ENCODE results near the gene TIMM23B. TPM values are rescaled to one million over a fixed set of nuclear protein-coding genes. Genes with fewer than 3 reads are reported as not detected.
"Not testable (repeated sequence)": the region's sequence is repeated elsewhere in the genome, so short reads cannot be mapped to it uniquely, and the experiment has no call there.

The TIMM23B gene
- polyA plus RNA-seq, 3 donors: 6.6 to 15.6 (median 6.6) TPM

- intact Hi-C loops (cut with micrococcal nuclease); H3K9me3 ChIP-seq (replicated peaks in 1 of 2; ENCODE audit: control insufficient read depth in 1 of 2, insufficient read depth in 1 of 2, low read length in 2 of 2); H3K4me3 Mint-ChIP-seq; H3K9ac ChIP-seq (ENCODE audit: insufficient read depth, low read length, poor library complexity, severe bottlenecking); H3K27me3 ChIP-seq (ENCODE audit: control insufficient read depth in 2 of 2, insufficient read depth in 2 of 2, low read length in 2 of 2); H3K27ac ChIP-seq (ENCODE audit: low read depth in 1 of 2, low read length in 2 of 2); H3K27me3 Mint-ChIP-seq (ENCODE audit: low read depth in 3 of 3); H4K20me1 ChIP-seq (ENCODE audit: insufficient read depth, low read length); H3K4me2 ChIP-seq (replicated peaks; ENCODE audit: extremely low read depth, low read length, poor library complexity, severe bottlenecking); H3K9me3 Mint-ChIP-seq; H2AFZ ChIP-seq (ENCODE audit: insufficient read depth, low read depth, low read length, poor library complexity, severe bottlenecking); H3K4me1 Mint-ChIP-seq; H3K27ac Mint-ChIP-seq; H3K4me1 ChIP-seq (ENCODE audit: control insufficient read depth in 1 of 2, insufficient read depth in 2 of 2, low read length in 2 of 2); DNase-seq; H3K4me3 ChIP-seq (replicated peaks in 1 of 3; ENCODE audit: low read depth in 2 of 3, low read length in 3 of 3); H3K79me2 ChIP-seq (ENCODE audit: insufficient read depth, low read length): not testable (repeated sequence)
- peaks cover 27 to 28% of the 10 kb centered on the region in 2 donors for H3K36me3 Mint-ChIP-seq
- no CpG with 5 or more reads among the region's 4 CpGs for WGBS (ENCODE audit: insufficient coverage)
- H3K36me3 ChIP-seq (replicated peaks in 1 of 2; ENCODE audit: control insufficient read depth in 1 of 2, insufficient read depth in 2 of 2, low read length in 2 of 2): peaks cover 7 to 22% of the 10 kb centered on the region in 2 donors
Observed at GRCh38 chr10:49922041-49922440, 19.8 kb upstream of the TIMM23B start.

GRCh38 chr10:49923572-49923971 lies 18.3 kb upstream of the TIMM23B start:
- H3K36me3 Mint-ChIP-seq: peaks cover 23 to 28% of the 10 kb centered on the region in 2 donors
- H3K4me3 ChIP-seq (replicated peaks in 1 of 3; ENCODE audit: low read depth in 2 of 3, low read length in 3 of 3); intact Hi-C loops (cut with micrococcal nuclease); H3K4me3 Mint-ChIP-seq; H4K20me1 ChIP-seq (ENCODE audit: insufficient read depth, low read length); DNase-seq; H3K4me2 ChIP-seq (replicated peaks; ENCODE audit: extremely low read depth, low read length, poor library complexity, severe bottlenecking); H3K27me3 ChIP-seq (ENCODE audit: control insufficient read depth in 2 of 2, insufficient read depth in 2 of 2, low read length in 2 of 2); H3K9me3 Mint-ChIP-seq; H3K4me1 Mint-ChIP-seq; H3K9ac ChIP-seq (ENCODE audit: insufficient read depth, low read length, poor library complexity, severe bottlenecking); H3K27ac Mint-ChIP-seq; H3K4me1 ChIP-seq (ENCODE audit: control insufficient read depth in 1 of 2, insufficient read depth in 2 of 2, low read length in 2 of 2); H2AFZ ChIP-seq (ENCODE audit: insufficient read depth, low read depth, low read length, poor library complexity, severe bottlenecking); H3K79me2 ChIP-seq (ENCODE audit: insufficient read depth, low read length); H3K9me3 ChIP-seq (replicated peaks in 1 of 2; ENCODE audit: control insufficient read depth in 1 of 2, insufficient read depth in 1 of 2, low read length in 2 of 2); H3K27ac ChIP-seq (ENCODE audit: low read depth in 1 of 2, low read length in 2 of 2); H3K27me3 Mint-ChIP-seq (ENCODE audit: low read depth in 3 of 3): not testable (repeated sequence)
- no CpG with 5 or more reads among the region's 4 CpGs for WGBS (ENCODE audit: insufficient coverage)
- peaks cover 7 to 32% of the 10 kb centered on the region in 2 donors for H3K36me3 ChIP-seq (replicated peaks in 1 of 2; ENCODE audit: control insufficient read depth in 1 of 2, insufficient read depth in 2 of 2, low read length in 2 of 2)

- DNase-seq; H3K9me3 Mint-ChIP-seq; H4K20me1 ChIP-seq (ENCODE audit: insufficient read depth, low read length); H3K79me2 ChIP-seq (ENCODE audit: insufficient read depth, low read length); H3K4me3 ChIP-seq (replicated peaks in 1 of 3; ENCODE audit: low read depth in 2 of 3, low read length in 3 of 3); H3K4me3 Mint-ChIP-seq; H3K9me3 ChIP-seq (replicated peaks in 1 of 2; ENCODE audit: control insufficient read depth in 1 of 2, insufficient read depth in 1 of 2, low read length in 2 of 2); intact Hi-C loops (cut with micrococcal nuclease); H3K4me2 ChIP-seq (replicated peaks; ENCODE audit: extremely low read depth, low read length, poor library complexity, severe bottlenecking); H3K9ac ChIP-seq (ENCODE audit: insufficient read depth, low read length, poor library complexity, severe bottlenecking); H3K4me1 ChIP-seq (ENCODE audit: control insufficient read depth in 1 of 2, insufficient read depth in 2 of 2, low read length in 2 of 2); H2AFZ ChIP-seq (ENCODE audit: insufficient read depth, low read depth, low read length, poor library complexity, severe bottlenecking); H3K27me3 ChIP-seq (ENCODE audit: control insufficient read depth in 2 of 2, insufficient read depth in 2 of 2, low read length in 2 of 2); H3K27ac ChIP-seq (ENCODE audit: low read depth in 1 of 2, low read length in 2 of 2); H3K27me3 Mint-ChIP-seq (ENCODE audit: low read depth in 3 of 3); H3K4me1 Mint-ChIP-seq: not testable (repeated sequence)
- H3K36me3 ChIP-seq (replicated peaks in 1 of 2; ENCODE audit: control insufficient read depth in 1 of 2, insufficient read depth in 2 of 2, low read length in 2 of 2): peaks cover 3 to 20% of the 10 kb centered on the region in 2 donors
- peaks cover 22 to 37% of the 10 kb centered on the region in 2 donors for H3K36me3 Mint-ChIP-seq
- H3K27ac Mint-ChIP-seq: peak overlapping the region in 1 of 7 donors; percentile 25
- WGBS (ENCODE audit: insufficient coverage): 100% methylated on average over 1 of the region's 5 CpGs
Observed at GRCh38 chr10:49931276-49931675, 10.6 kb upstream of the TIMM23B start.

GRCh38 chr10:49931959-49932728 lies 9.7 kb upstream of the TIMM23B start:
- H3K4me3 Mint-ChIP-seq; H3K4me1 ChIP-seq (ENCODE audit: control insufficient read depth in 1 of 2, insufficient read depth in 2 of 2, low read length in 2 of 2); H2AFZ ChIP-seq (ENCODE audit: insufficient read depth, low read depth, low read length, poor library complexity, severe bottlenecking); H4K20me1 ChIP-seq (ENCODE audit: insufficient read depth, low read length); H3K27ac ChIP-seq (ENCODE audit: low read depth in 1 of 2, low read length in 2 of 2); H3K4me1 Mint-ChIP-seq; H3K9ac ChIP-seq (ENCODE audit: insufficient read depth, low read length, poor library complexity, severe bottlenecking); H3K27me3 Mint-ChIP-seq (ENCODE audit: low read depth in 3 of 3); DNase-seq; H3K4me3 ChIP-seq (replicated peaks in 1 of 3; ENCODE audit: low read depth in 2 of 3, low read length in 3 of 3); H3K79me2 ChIP-seq (ENCODE audit: insufficient read depth, low read length); H3K27ac Mint-ChIP-seq; H3K4me2 ChIP-seq (replicated peaks; ENCODE audit: extremely low read depth, low read length, poor library complexity, severe bottlenecking); H3K9me3 ChIP-seq (replicated peaks in 1 of 2; ENCODE audit: control insufficient read depth in 1 of 2, insufficient read depth in 1 of 2, low read length in 2 of 2); H3K9me3 Mint-ChIP-seq; H3K27me3 ChIP-seq (ENCODE audit: control insufficient read depth in 2 of 2, insufficient read depth in 2 of 2, low read length in 2 of 2); intact Hi-C loops (cut with micrococcal nuclease): not testable (repeated sequence)
- peaks cover 17 to 29% of the 10 kb centered on the region in 2 donors for H3K36me3 Mint-ChIP-seq
- peaks cover 0 to 20% of the 10 kb centered on the region in 2 donors for H3K36me3 ChIP-seq (replicated peaks in 1 of 2; ENCODE audit: control insufficient read depth in 1 of 2, insufficient read depth in 2 of 2, low read length in 2 of 2)
- WGBS (ENCODE audit: insufficient coverage): no CpG with 5 or more reads among the region's 7 CpGs
